GM18499 (cell line): Measurements from ENCODE around the gene SAPCD2.
"Not testable (repeated sequence)": the region's sequence is repeated elsewhere in the genome, so short reads cannot be mapped to it uniquely, and the experiment has no call there.

Source experiments
- ATAC-seq: cut with Tn5 transposase; IDR thresholded peaks from one replicate; pipeline ENCODE4 v1.9.1; 2021; ENCODE audit warnings: moderate number of reproducible peaks; ENCODE audit not compliant: insufficient read depth, unreplicated experiment

Gene SAPCD2

DNA sequence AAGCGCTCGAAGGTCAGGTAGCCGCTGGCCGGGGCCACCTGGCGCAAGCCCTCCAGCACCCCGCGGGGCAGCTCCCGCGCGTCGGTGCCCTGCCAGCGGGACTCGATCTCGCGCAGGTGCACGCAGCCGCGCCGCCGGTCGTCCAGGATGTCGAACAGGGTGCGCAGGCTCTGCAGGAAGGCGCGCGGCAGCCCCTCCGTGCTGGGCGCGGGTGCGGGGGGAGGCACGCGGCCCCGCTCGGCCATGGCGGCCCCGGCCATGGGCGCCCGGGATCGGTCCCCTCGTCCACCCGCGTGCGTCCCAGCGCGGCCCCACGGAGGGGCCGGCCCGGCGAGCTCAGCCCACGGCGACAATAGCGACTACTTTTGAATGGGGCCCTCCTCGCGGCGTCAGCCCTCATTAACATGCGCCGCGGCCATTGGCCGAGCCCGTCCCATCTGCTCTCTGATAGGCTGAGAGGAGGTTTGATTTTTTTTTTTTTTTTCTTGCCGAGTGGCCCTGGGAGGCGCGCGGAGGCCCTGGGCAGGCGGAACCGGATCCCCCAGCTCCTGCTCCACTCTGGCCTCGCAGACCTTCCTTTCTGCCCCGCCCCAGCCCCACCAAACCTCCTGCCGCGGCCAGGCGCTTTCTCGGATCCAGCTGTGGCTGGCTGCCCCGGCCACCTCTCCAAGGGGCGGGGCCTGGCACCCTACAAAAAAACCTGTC, at the start of gene SAPCD2:
Gene SAPCD2, minus strand, starts transcription at position 357 of the 705 bp plus-strand sequence. Its CDS starts 97 bp downstream, at position 260.
- peak; percentile 43 for ATAC-seq

DNA sequence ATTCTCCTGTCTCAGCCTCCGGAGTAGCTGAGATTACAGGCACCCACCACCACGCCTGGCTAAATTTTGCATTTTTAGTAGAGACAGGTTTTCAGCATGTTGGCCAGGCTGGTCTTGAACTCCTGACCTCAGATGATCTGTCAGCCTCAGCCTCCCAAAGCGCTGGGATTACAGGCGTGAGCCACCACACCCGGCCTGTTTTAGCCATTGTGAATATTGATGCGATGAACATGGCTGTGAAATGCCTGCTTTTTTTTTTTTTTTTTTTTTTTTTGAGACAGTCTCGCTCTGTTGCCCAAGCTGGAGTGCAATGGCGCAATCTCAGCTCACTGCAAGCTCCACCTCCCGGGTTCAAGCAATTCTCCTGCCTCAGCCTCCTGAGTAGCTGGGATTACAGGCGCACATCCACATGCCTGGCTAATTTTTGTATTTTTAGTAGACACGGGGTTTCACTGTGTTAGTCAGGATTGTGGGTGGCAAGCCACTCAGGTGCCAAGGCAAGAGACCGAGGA, 47.8 kb upstream of the SAPCD2 start:
- ATAC-seq: not testable (repeated sequence)

DNA sequence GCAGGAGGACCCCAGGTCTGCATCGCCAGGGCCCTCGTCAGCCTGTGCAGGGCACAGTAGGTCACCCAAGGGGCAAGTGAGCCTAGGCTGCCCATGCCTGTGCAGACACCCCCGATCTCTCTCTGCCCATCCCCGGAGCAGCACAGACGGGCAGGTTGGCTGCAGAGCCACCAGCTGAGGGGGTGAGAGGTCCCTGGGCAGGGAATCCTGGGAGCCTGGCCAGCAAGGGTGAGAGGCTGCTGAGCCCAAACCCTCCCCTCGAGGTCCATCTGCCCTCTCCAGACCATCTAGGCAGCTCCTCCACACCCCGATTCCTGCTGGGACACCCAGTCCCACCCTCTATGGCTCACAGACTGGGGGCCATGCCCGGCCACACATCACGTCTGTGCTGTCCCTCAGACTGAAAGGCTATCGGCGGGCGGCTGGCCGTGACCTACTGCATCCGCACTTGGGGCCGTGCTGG, 46.9 kb upstream of the SAPCD2 start:
- ATAC-seq: no peak

GRCh38 chr9:137116728-137117127, 46.4 kb upstream of the SAPCD2 start:
- no peak for ATAC-seq

DNA sequence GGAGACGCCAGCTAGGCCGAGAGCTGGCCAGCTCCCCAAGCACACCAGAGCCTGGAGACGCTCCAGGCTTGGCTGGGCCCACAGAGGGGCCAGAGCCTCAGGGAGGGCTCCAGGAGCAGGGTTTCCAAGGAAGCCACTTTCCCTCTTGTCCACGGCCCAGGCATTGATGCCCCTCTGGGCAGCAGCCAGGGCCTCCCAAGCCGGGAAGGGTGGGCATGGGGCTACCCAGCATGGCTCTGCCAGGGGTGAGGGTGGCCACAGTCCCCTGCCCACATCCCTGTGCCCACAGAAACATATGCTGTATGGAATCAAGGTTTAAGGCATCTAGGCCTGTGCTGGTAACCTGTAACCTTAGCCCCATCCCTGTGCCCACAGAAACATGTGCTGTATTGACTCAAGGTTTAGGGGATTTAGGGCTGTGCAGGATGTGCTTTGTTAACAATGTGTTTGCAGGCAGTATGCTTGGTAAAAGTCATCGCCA, 45.7 kb upstream of the SAPCD2 start:
- no peak for ATAC-seq

DNA sequence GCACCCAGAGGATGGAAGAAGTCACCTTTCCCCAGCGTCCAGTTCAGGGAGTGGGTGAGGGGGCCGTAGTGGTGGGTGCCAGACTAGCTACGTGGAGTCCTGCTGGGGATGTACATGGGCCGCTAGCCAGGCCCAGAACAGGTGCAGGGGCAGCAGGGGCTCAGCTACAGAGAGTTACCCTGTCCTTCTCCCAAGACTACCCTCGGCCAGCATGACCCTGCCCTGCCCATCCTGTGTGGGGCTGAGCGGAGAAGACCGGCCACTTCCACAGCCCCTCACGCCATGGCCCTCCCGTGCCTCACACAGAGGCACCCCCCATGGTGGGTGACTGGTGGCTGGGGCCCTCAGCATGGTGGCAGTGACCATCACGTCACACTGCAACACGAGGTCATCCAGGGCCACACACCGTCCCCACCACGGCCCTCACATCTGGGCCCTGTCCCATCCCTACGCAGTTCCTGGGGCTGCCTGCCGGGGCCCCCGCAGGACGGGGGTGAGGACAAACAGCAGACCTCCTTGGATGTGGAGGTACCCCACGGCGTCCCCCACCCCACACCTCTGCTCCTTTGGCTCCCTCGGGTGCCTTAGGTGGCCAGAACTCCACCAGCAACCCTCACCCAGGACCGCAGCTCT, 45.2 kb upstream of the SAPCD2 start:
- ATAC-seq: no peak

DNA sequence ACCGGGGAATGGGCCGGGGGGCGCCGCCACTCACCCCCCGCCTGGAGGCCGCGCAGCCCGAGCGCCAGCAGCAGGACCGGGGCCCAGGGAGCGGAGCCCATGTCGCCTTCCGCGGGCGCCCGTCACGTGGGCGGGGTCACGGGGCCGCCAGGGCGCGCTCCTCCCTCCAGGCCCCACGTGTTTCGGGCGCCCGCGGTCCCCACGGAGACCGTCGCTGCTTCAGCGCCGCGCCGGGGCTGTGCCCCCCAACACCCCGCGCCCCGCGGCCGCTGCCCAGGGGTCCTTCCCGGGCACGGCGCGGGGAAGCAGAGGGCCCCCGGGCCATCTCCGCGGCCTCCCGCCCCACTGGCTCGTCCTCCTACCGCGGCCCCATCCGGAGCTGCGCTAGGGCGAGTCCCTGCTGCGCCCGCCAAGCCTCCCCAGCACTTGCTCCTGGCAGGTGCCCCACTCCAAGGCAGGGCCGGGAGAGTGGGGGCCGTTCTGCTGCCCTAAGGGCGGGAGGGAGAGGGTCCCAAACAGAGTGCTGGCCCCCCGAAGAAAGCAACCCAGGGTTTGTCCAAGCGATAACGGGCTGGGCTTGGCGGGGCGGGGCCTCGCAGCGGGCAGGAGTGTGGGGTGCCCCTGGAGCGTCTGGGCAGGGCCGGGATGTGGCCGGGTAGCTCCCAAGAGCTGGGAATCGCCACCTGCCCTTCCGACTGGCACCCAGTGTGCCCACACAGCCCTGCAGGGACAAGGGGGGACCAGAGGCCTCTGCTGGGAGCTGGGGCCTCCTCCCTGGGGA, 44.4 kb upstream of the SAPCD2 start, which contains the start of gene DPP7:
Gene DPP7, minus strand, starts transcription at position 121 of the 781 bp plus-strand sequence. Its CDS starts 20 bp downstream, at position 101.
- ATAC-seq: no peak

DNA sequence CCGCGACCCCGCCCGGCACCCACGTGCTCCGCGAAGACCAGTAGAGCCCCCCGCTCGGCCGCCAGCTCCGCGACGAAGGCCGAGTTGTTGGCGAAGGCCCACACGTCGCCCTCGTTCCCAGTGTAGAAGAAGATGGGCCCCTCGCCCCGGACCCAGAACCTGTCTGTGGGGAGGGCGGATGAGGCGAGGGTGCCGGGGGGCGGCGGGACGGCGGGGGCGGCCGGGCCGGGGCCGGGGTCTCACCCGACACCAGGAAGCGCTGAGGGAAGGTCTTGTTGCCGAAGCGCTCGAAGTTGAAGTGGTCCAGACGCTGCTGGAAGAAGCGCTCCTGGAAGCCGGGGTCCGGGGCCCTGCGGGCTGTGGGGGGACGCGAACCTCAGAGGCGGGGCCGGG, 43.9 kb upstream of the SAPCD2 start:
- ATAC-seq: no peak

- ATAC-seq: no peak
These were observed 43.2 kb upstream of the SAPCD2 start for GRCh38 chr9:137113385-137114159.

GRCh38 chr9:137112564-137113384, 42.4 kb upstream of the SAPCD2 start:
- ATAC-seq: no peak

DNA sequence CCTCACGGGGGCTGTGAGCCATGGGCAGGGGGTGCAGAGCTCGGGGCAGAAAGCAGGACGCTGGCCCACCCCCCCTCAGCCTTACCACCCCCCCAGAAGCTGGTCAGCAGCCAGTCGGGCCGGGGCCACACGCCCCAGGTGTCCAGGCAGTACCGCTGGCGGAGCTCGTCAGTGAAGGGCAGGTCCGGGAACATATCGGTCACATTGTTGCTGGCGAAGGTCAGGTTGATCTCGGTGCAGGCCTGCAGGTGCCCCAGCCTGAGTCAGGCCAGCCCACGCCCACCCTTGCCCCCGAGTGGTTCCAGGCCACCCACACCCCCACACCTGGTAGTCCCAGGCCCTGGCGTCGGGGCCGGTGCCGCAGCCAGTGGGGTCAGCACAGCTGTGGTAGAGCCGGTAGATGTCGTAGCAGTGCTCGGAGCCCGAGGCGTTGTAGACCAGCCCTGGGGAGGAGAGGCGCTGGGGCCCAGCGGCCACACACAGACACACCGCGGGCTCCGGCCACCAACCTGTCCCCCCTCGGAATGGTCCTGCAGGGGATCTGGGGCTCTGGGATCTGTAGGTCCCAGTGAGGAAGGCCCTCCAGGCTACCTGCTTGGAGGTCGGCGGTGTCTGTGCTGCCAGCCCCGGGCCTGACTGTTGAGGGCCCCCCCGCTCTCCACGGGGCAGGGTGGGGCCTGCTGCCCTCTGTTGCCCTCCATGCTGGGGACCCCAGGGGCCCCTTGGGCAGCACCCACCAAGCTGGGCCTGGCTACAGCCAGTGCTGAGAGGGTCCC, 41.6 kb upstream of the SAPCD2 start:
- ATAC-seq: no peak

DNA sequence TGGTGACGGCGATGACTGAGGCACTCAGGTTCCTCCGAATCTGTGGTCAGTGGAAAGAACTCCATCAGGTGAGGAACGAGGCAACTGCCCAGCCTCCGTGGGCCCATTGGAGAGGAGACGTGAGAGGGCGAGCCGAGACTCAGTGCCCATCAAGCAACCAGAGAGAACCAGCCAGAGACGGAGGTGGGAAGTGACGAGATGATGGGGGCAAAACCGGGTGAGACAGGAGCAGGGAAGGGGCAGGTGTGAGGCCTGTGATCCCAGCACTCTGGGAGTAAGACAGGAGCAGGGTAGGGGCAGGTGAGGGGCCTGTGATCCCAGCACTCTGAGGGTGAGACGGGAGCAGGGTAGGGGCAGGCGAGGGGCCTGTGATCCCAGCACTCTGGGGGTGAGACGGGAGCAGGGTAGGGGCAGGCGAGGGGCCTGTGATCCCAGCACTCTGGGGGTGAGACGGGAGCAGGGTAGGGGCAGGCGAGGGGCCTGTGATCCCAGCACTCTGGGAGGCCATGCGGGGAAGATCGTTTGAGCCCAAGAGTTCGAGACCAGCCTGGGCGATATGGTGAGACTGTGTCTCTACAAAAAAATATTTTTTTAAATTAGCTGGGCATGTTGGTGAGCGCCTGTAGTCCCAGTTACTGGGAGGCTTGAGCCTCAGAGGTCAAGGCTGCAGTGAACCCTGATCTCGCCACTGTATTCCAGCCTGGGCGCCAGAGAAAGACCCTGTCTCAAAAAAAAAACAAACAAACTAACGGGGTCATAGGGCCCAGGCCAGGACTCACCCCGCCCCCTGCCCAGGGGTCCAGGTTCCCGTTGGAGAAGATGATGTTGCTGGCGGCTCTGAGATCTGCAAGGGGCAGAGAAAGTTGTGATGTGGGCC, 40.8 kb upstream of the SAPCD2 start:
- no peak for ATAC-seq

- no peak for ATAC-seq
These were observed 40.0 kb upstream of the SAPCD2 start for GRCh38 chr9:137110147-137110910.

GRCh38 chr9:137109250-137110146, 39.1 kb upstream of the SAPCD2 start:
- no peak for ATAC-seq

DNA sequence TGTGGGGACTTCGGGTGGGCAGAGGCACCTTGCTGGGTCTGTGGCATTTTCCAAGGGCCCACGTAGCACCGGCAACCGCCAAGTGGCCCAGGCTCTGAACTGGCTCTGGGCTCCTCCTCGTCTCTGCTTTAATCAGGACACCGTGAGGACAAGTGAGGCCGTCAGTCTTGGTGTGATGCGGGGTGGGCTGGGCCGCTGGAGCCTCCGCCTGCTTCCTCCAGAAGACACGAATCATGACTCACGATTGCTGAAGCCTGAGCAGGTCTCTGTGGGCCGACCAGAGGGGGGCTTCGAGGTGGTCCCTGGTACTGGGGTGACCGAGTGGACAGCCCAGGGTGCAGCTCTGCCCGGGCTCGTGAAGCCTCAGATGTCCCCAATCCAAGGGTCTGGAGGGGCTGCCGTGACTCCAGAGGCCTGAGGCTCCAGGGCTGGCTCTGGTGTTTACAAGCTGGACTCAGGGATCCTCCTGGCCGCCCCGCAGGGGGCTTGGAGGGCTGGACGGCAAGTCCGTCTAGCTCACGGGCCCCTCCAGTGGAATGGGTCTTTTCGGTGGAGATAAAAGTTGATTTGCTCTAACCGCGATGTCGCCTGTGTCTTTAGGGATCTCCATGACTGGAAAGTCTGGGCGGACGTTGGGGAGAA, 38.4 kb upstream of the SAPCD2 start:
- ATAC-seq: no peak
